Measurements from ENCODE around the gene PIPOX. TPM values are rescaled to one million over a fixed set of nuclear protein-coding genes. Genes with fewer than 3 reads are reported as not detected.

PIPOX gene
- total RNA-seq, 1 donor: 1.4 TPM

GRCh38 chr17:29019475-29020181 is 23.3 kb upstream of the PIPOX start:
- Histone ChIP-seq H3K4me3 (ENCODE audit: insufficient read depth, low read length) (no peak overlapping the region), H4K20me1 (ENCODE audit: insufficient read depth, low read length) (no peaks in the 10 kb centered on the region), H3K27ac (ENCODE audit: low read depth, low read length) (no peak overlapping the region), H3K36me3 (ENCODE audit: insufficient read depth, low read length) (no peaks in the 10 kb centered on the region), H3K4me2 (ENCODE audit: insufficient read depth, low read length) (no peak overlapping the region), H3K27me3 (ENCODE audit: insufficient read depth, low read length) (peaks cover 90% of the 10 kb centered on the region), H3K79me2 (ENCODE audit: insufficient read depth, low read length) (no peaks in the 10 kb centered on the region), H3K9me3 (ENCODE audit: low read depth, low read length) (no peaks in the 10 kb centered on the region), H3K4me1 (ENCODE audit: insufficient read depth, low read length) (no peaks in the 10 kb centered on the region), H2AFZ (ENCODE audit: low read length) (no peak overlapping the region)
- TF ChIP-seq CTCF (IDR thresholded peaks at IDR 0.05; ENCODE audit: extremely low read depth, low read depth, low read length): no peak
- peak; percentile 80 for DNase-seq (ENCODE audit: insufficient read length, low spot score, missing footprints)

- H3K36me3 ChIP-seq (ENCODE audit: insufficient read depth, low read length): no peaks in the 10 kb centered on the region
- H4K20me1 ChIP-seq (ENCODE audit: insufficient read depth, low read length): no peaks in the 10 kb centered on the region
- H3K27me3 ChIP-seq (ENCODE audit: insufficient read depth, low read length): peaks cover 86% of the 10 kb centered on the region
- DNase-seq (ENCODE audit: insufficient read length, low spot score, missing footprints): no peak
- H3K4me1 ChIP-seq (ENCODE audit: insufficient read depth, low read length): no peaks in the 10 kb centered on the region
- no peak for TF ChIP-seq CTCF (IDR thresholded peaks at IDR 0.05; ENCODE audit: extremely low read depth, low read depth, low read length)
- no peak overlapping the region for H3K27ac ChIP-seq (ENCODE audit: low read depth, low read length)
- H3K79me2 ChIP-seq (ENCODE audit: insufficient read depth, low read length): no peaks in the 10 kb centered on the region
- H3K9me3 ChIP-seq (ENCODE audit: low read depth, low read length): no peaks in the 10 kb centered on the region
- H2AFZ ChIP-seq (ENCODE audit: low read length): no peak overlapping the region
- no peak overlapping the region for H3K4me2 ChIP-seq (ENCODE audit: insufficient read depth, low read length)
- no peak overlapping the region for H3K4me3 ChIP-seq (ENCODE audit: insufficient read depth, low read length)
Observed at GRCh38 chr17:29020576-29020975, 22.4 kb upstream of the PIPOX start.

- no peak for DNase-seq (ENCODE audit: insufficient read length, low spot score, missing footprints)
- no peaks in the 10 kb centered on the region for H4K20me1 ChIP-seq (ENCODE audit: insufficient read depth, low read length)
- H3K36me3 ChIP-seq (ENCODE audit: insufficient read depth, low read length): no peaks in the 10 kb centered on the region
- H2AFZ ChIP-seq (ENCODE audit: low read length): no peak overlapping the region
- H3K27me3 ChIP-seq (ENCODE audit: insufficient read depth, low read length): peaks cover 88% of the 10 kb centered on the region
- H3K4me2 ChIP-seq (ENCODE audit: insufficient read depth, low read length): no peak overlapping the region
- no peaks in the 10 kb centered on the region for H3K79me2 ChIP-seq (ENCODE audit: insufficient read depth, low read length)
- H3K4me3 ChIP-seq (ENCODE audit: insufficient read depth, low read length): no peak overlapping the region
- H3K9me3 ChIP-seq (ENCODE audit: low read depth, low read length): no peaks in the 10 kb centered on the region
- H3K27ac ChIP-seq (ENCODE audit: low read depth, low read length): no peak overlapping the region
- no peak for TF ChIP-seq CTCF (IDR thresholded peaks at IDR 0.05; ENCODE audit: extremely low read depth, low read depth, low read length)
- no peaks in the 10 kb centered on the region for H3K4me1 ChIP-seq (ENCODE audit: insufficient read depth, low read length)
Observed at GRCh38 chr17:29021226-29021625, 21.7 kb upstream of the PIPOX start.

- Histone ChIP-seq H3K9me3 (ENCODE audit: low read depth, low read length) (no peaks in the 10 kb centered on the region), H3K27me3 (ENCODE audit: insufficient read depth, low read length) (peaks cover 84% of the 10 kb centered on the region), H3K4me2 (ENCODE audit: insufficient read depth, low read length) (no peak overlapping the region), H3K79me2 (ENCODE audit: insufficient read depth, low read length) (no peaks in the 10 kb centered on the region), H3K4me3 (ENCODE audit: insufficient read depth, low read length) (no peak overlapping the region), H3K4me1 (ENCODE audit: insufficient read depth, low read length) (no peaks in the 10 kb centered on the region), H4K20me1 (ENCODE audit: insufficient read depth, low read length) (no peaks in the 10 kb centered on the region), H2AFZ (ENCODE audit: low read length) (no peak overlapping the region), H3K27ac (ENCODE audit: low read depth, low read length) (no peak overlapping the region), H3K36me3 (ENCODE audit: insufficient read depth, low read length) (no peaks in the 10 kb centered on the region)
- no peak for DNase-seq (ENCODE audit: insufficient read length, low spot score, missing footprints)
- no peak for TF ChIP-seq CTCF (IDR thresholded peaks at IDR 0.05; ENCODE audit: extremely low read depth, low read depth, low read length)
Observed at GRCh38 chr17:29022074-29022473, 20.9 kb upstream of the PIPOX start.

Measured in osteoblast (primary cell).